AG10803 (cell line): ENCODE results near the gene ZNF19.

Experiments
- DNase-seq: peaks from one replicate; pipeline ENCODE4 v3.0.0; 2010; ENCODE audit warnings: low read depth
- H3K4me3 ChIP-seq: 2 replicates; pipeline ENCODE4 v1.5.1; 2011; ENCODE audit warnings: mild to moderate bottlenecking, low read length, control low read depth
- CTCF ChIP-seq: conservative IDR thresholded peaks from 2 replicates; pipeline ENCODE4 v1.5.1; 2011; ENCODE audit warnings: mild to moderate bottlenecking, low read length, control low read depth, inconsistent platforms

Gene ZNF19

DNA sequence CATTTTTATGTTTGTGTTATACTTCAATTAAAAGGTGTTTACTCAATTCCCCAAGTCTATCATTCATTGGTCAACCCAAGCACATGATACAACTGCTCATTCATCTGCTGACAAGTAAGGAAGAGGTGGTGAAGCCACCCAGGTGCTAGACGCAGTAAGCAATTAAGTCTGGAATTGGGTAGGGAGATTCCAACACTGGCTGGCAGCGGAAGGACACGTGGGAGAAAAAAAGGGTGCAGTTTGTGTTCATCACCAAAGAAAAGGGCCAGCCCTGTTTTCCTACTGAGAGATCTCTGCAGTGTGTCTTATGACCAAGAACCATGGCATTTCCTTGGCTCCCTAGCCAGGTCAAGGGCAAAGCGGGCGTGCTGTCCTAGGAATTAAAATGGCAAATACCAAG is 15.2 kb downstream of the ZNF19 start:
- DNase-seq: no peak
- no peak for TF ChIP-seq CTCF
- no peak overlapping the region for H3K4me3 ChIP-seq

GRCh38 chr16:71472931-71473330 is 16.2 kb downstream of the ZNF19 start:
- H3K4me3 ChIP-seq: no peak overlapping the region
- no peak for TF ChIP-seq CTCF
- DNase-seq: no peak

DNA sequence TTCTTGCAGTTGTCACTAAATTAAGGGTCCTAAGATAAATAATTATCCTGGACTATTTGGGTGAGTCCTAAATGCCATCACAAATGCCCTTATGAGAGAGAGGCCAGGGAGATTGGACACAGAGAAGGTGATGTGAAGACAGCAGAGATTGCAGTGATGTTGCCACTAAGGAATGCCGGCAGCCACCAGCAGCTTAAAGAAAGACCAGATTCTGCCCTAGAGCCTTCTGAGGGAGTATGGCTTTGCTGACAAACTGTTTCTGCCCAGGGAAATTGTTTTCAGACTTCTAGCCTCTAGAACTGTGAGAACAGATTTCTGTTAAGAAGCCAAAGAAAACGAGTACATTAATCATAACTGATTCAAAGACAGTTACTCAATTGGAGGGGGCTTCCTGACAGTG is 17.1 kb downstream of the ZNF19 start:
- no peak overlapping the region for H3K4me3 ChIP-seq
- no peak for DNase-seq
- TF ChIP-seq CTCF: no peak

GRCh38 chr16:71467810-71468209 is 21.3 kb downstream of the ZNF19 start:
- no peak overlapping the region for H3K4me3 ChIP-seq
- DNase-seq: no peak
- TF ChIP-seq CTCF: no peak

GRCh38 chr16:71464231-71464630 is 24.9 kb downstream of the ZNF19 start:
- TF ChIP-seq CTCF: no peak
- no peak overlapping the region for H3K4me3 ChIP-seq
- DNase-seq: no peak

DNA sequence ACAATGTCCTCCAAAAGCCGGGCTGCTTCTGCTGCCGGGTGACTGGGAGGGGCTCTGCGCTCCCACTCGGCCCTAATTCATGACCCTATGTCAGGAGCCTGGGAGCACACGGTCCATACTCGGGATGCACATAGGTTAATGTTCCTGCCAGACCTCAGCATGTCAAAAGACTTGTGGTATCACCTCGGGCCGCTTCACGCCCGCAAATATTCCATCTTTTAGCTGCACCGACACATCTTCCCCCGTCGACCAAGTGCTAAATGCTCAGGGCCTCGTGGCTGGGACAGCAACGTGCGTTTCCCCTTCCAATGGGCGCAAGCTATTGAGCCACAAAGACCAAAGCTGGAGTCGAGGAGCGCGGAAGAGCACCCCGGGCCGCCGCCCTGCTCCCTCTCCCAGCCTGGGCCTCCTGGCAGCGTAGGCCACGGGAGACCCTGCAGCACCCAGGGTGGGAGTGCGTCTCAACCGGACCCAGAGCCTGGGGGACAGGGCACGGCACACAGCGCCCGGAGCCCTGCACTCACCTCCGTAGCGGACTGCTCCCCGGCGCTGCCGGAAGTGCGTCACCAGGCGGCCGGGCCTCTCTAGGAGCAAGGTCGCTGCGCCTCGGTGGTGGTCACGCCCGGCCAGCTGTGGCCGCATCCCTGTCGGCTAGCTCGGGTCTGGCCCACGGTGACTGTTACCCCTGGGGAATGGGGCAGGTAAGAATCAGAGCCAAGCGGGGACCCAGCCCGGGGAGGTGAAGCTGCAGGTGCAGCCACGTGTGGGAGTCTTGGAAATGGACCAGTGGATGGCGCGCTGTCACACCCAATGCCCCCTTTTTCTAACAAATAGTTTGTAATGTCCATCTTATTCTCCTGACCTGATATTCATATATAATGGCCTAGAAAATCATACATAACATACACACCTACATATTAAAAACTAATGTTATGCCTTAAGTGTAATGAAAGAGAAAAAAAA is 27.2 kb downstream of the ZNF19 start, which contains the start of gene ZNF23:
Gene ZNF23, minus strand, starts transcription at position 562 of the 963 bp plus-strand sequence. CDS start 5,451 bp downstream, outside the sequence.
- TF ChIP-seq CTCF: peak; percentile 19
- DNase-seq: peak; percentile 75
- peak within 1 kb of the TSS; percentile 99 for H3K4me3 ChIP-seq

GRCh38 chr16:71460941-71461340 is 28.2 kb downstream of the ZNF19 start:
- no peak for DNase-seq
- TF ChIP-seq CTCF: peak; percentile 9
- H3K4me3 ChIP-seq: peak overlapping the region; percentile 99
